ENCODE results near the gene E2F3. TPM values are rescaled to one million over a fixed set of nuclear protein-coding genes. Genes with fewer than 3 reads are reported as not detected.

E2F3 gene
- total and polyA plus RNA-seq, 10 of the 15 experiments (the other 5 are each of a cell fraction or from before 2014, with no cell fraction given): 5.1 to 16.8 (median 10.6) TPM

GRCh38 chr6:20472748-20473147 is 71.1 kb downstream of the E2F3 start:
- H3K27ac ChIP-seq (ENCODE audit: control insufficient read depth, insufficient read depth): no peak overlapping the region
- intact Hi-C loops (cut with micrococcal nuclease; ENCODE audit: unreplicated experiment): no loop called here
- ChIA-PET POLR2A (interaction anchor here (0.6 to 1.1 kb wide), 2 partner anchors 11 to 1200 kb away, joined by 3 to 4 read pairs; no protein-coding TSS in a partner anchor), SMC1A (ENCODE audit: uncharacterized antibody, unreplicated experiment) (interaction anchor here (0.6 to 2.1 kb wide), 4 partner anchors 9 to 1570 kb away, joined by 3 to 11 read pairs (median 3); no protein-coding TSS in a partner anchor), CTCF (interaction anchor here (1.0 to 1.7 kb wide), 3 partner anchors 34 to 68 kb away, joined by 3 to 10 read pairs (median 3); no protein-coding TSS in a partner anchor), RAD21 (ENCODE audit: unreplicated experiment) (interaction anchor here (0.5 to 1.5 kb wide), 3 partner anchors 55 to 68 kb away, joined by 3 to 6 read pairs (median 4); no protein-coding TSS in a partner anchor)
- H3K9ac ChIP-seq (ENCODE audit: control insufficient read depth, insufficient read depth, low read length): no peak overlapping the region
- peaks cover 8% of the 10 kb centered on the region for H3K4me1 ChIP-seq (ENCODE audit: control insufficient read depth, insufficient read depth, low read length)
- TF ChIP-seq ASH2L (IDR thresholded peaks at IDR 0.05; ENCODE audit: borderline replicate concordance, low read depth) (no peak), BCL11A (IDR thresholded peaks at IDR 0.05; ENCODE audit: low read depth, low read length) (no peak), GATAD2B (conservative IDR thresholded peaks at IDR 0.05; ENCODE audit: low read depth) (no peak), IRF3 (IDR thresholded peaks at IDR 0.05) (no peak), CBX3 (IDR thresholded peaks at IDR 0.05; ENCODE audit: borderline replicate concordance, low read depth) (no peak), FOXM1 (IDR thresholded peaks at IDR 0.05; ENCODE audit: low read depth, low read length) (no peak), SREBF1 (IDR thresholded peaks at IDR 0.05; ENCODE audit: low read length) (no peak), ELK1 (IDR thresholded peaks at IDR 0.05; ENCODE audit: low read depth, low read length) (no peak), SRF (IDR thresholded peaks at IDR 0.05; ENCODE audit: low read depth in 2 of 2, low read length in 2 of 2) (no peak), BACH1 (IDR thresholded peaks at IDR 0.05; ENCODE audit: borderline replicate concordance) (no peak), POLR2A (IDR thresholded peaks at IDR 0.05; ENCODE audit: low read depth, low read length) (no peak), ZBTB40 (IDR thresholded peaks at IDR 0.05; ENCODE audit: borderline replicate concordance) (no peak)
- H4K20me1 ChIP-seq (ENCODE audit: control insufficient read depth, insufficient read depth): peaks cover 3% of the 10 kb centered on the region; the same call in 1 of the 2 replicates
- ATAC-seq: no peak
- no peak overlapping the region for H3K4me3 ChIP-seq
- DNase-seq (ENCODE audit: low read depth, low spot score): no peak
- H3K27me3 ChIP-seq (replicated peaks in 1 of 2; ENCODE audit: control insufficient read depth in 2 of 2, insufficient read depth in 2 of 2, low read length in 1 of 2): no peaks in the 10 kb centered on the region
- 95% methylated on average over 3 of the region's 3 CpGs for WGBS (ENCODE audit: insufficient coverage, insufficient replicate concordance, low lambda C conversion rate, missing lambda C conversion rate)
- H3K36me3 ChIP-seq (ENCODE audit: control insufficient read depth in 2 of 2, insufficient read depth in 2 of 2, low read length in 1 of 2): peaks cover 0 to 6% of the 10 kb centered on the region in 2 experiments; a peak in 2 of 4 replicates
- BruUV-seq (replicated peaks): no TSS peak
- no peak overlapping the region for H3K4me2 ChIP-seq (ENCODE audit: control insufficient read depth, insufficient read depth)
- no peaks in the 10 kb centered on the region for H3K9me3 ChIP-seq (replicated peaks; ENCODE audit: control insufficient read depth, insufficient read depth, low read length)
- no peak overlapping the region for H2AFZ ChIP-seq (ENCODE audit: control insufficient read depth, low read depth, low read length)
- H3K79me2 ChIP-seq (ENCODE audit: control insufficient read depth, insufficient read depth, low read length): peaks cover 26% of the 10 kb centered on the region
- in situ Hi-C loops (cut with MboI): no loop called here
- no peak for FAIRE-seq
